Mucosa of descending colon (tissue), 3 donors: ENCODE measurements around the gene LHPP. TPM values are rescaled to one million over a fixed set of nuclear protein-coding genes. Genes with fewer than 3 reads are reported as not detected.

Experiments used
- ATAC-seq: fragments of 200-7000 bp; cut with Tn5 transposase; one replicate; pipeline ENCODE4 v1.9.1; 2020; ENCODE audit warnings: mild to moderate bottlenecking, moderate library complexity
- DNase-seq, 3 donors: peaks; one replicate each; pipeline ENCODE4 v3.0.0-alpha.2; 2020
- H3K36me3 ChIP-seq: fragments of 200-600 bp; one replicate; pipeline ENCODE4 v1.8.0; 2021; ENCODE audit warnings: low read depth, mild to moderate bottlenecking
- H3K4me1 ChIP-seq: fragments of 200-600 bp; one replicate; pipeline ENCODE4 v1.8.0; 2021; ENCODE audit warnings: low read depth, mild to moderate bottlenecking
- H3K4me3 ChIP-seq: fragments of 200-600 bp; one replicate; pipeline ENCODE4 v1.8.0; 2021; ENCODE audit warnings: mild to moderate bottlenecking
- H3K9me3 ChIP-seq: fragments of 200-600 bp; one replicate; pipeline ENCODE4 v1.8.0; 2021; ENCODE audit warnings: mild to moderate bottlenecking
- intact Hi-C, 2 donors: fragments of 100-400 bp; cut with DNase I in 1 of 2; cut with micrococcal nuclease in 1 of 2; formaldehyde crosslinking; loops; one replicate each; pipeline versions ENCODE4 v1.11.0 to v1.11.1; 2022; cut with DNase I, micrococcal nuclease
- total RNA-seq, 3 donors: library from RNA; stranded (reverse); fragmentation: NEBNext Ultra II Directional in 2 of 3; extraction: Animal tissue kit (Norgen Biotek cat#: 25700) in 2 of 3; gene quantifications; one replicate each; pipeline versions ENCODE4 v1.2.1 to v1.2.4, GENCODE V29; 2021 to 2023
- TF ChIP-seq, protein P1 (sequence below): fragments of 200-600 bp; IDR thresholded peaks from one replicate; pipeline ENCODE4 v1.8.0; 2022; ENCODE audit warnings: antibody characterized with exemption, mild to moderate bottlenecking
- donor health status: DM: no; HTN: no; CAD: no; lungs with moderate emphysema.
- donor health status: DM: no; HTN: no; CAD: no.
- donor health status: DM: no; HTN: yes; CAD: no.

The LHPP gene
- total RNA-seq, 3 donors from 2014 or later = 19.7 to 46.7 (median 26.5) TPM

DNA sequence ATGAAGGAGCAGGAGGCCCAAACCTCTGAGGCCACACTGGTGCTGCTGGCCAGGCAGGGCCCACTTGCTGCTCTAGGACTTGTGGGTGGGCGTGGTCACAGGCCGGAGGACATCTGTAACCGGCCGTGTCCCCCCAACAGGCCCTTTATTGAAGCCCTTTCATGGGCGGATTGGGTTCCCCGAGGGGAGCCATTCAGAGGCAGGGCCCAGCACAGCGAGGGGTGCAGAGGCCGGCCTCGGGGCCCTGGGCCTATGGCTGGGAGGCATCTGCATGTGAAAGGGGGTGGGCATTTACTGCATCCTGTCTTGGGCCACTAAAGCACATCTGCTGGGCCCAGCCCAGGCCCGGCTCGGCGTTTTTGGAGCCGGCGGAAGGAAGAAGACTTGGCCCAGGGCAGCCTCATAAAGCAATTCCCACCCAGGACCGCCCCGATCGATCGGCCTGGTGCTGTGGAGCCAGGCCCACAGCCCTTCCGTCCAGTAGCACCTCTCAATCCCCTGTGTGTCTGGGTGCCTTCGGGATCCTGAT, 8.4 kb downstream of the LHPP start:
- ATAC-seq = no peak
- no peak overlapping the region for H3K4me3 ChIP-seq

DNA sequence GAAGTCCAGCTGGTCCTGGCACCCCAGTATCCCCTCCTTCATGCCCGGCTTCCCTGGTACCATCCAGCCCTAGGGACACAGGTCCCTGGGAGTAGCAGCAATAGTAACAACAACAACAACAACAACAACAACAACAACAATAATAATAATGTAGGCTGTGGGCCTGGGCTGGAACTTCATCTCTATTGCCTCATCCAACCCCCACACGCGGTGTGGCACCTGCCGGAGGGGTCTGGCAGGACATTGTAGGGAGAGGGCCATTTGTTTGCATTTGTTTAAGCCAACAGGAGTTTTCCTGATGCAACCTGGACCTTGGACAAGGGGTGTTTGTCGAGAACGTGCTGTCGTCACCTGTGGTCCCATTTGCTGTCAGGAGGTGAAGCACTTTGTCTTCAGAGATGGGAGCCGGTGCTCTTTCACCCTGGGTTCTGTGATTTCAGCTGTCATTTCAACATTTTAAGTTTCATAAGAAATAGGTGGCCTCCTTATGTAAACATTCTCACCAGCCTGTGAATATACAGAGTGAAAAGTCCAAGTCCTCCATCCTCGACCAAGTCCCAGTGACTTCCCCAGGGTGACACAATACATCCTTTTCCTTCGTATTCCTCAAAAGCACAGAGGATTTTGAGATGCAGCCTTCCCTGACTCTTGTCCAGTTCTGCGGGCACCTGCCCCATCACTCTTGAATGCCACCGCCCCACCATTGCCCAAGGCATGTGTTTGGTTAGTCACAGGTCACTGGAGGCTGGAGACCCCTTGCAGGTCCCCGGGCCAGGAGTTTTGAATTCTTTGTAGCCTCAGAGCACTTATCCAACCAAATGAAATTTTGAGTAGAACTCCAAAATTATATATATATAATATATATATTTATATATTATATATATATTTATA, 9.2 kb downstream of the LHPP start:
- intact Hi-C loops = no loop called here
- no peak overlapping the region for H3K4me3 ChIP-seq
- H3K4me1 ChIP-seq = no peaks in the 10 kb centered on the region
- ATAC-seq = peak; percentile 72
- DNase-seq = no peak
- TF ChIP-seq, protein P1, sequence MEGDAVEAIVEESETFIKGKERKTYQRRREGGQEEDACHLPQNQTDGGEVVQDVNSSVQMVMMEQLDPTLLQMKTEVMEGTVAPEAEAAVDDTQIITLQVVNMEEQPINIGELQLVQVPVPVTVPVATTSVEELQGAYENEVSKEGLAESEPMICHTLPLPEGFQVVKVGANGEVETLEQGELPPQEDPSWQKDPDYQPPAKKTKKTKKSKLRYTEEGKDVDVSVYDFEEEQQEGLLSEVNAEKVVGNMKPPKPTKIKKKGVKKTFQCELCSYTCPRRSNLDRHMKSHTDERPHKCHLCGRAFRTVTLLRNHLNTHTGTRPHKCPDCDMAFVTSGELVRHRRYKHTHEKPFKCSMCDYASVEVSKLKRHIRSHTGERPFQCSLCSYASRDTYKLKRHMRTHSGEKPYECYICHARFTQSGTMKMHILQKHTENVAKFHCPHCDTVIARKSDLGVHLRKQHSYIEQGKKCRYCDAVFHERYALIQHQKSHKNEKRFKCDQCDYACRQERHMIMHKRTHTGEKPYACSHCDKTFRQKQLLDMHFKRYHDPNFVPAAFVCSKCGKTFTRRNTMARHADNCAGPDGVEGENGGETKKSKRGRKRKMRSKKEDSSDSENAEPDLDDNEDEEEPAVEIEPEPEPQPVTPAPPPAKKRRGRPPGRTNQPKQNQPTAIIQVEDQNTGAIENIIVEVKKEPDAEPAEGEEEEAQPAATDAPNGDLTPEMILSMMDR = no peak
- no peaks in the 10 kb centered on the region for H3K9me3 ChIP-seq
- no peaks in the 10 kb centered on the region for H3K36me3 ChIP-seq

More for the DNA sequence above, 8.4 kb downstream of the LHPP start:
- Histone ChIP-seq H3K9me3 (no peaks in the 10 kb centered on the region), H3K4me1 (peaks cover 6% of the 10 kb centered on the region), H3K36me3 (no peaks in the 10 kb centered on the region)
- intact Hi-C loops = no loop called here
- DNase-seq = no peak
- TF ChIP-seq, protein P1 = no peak

DNA sequence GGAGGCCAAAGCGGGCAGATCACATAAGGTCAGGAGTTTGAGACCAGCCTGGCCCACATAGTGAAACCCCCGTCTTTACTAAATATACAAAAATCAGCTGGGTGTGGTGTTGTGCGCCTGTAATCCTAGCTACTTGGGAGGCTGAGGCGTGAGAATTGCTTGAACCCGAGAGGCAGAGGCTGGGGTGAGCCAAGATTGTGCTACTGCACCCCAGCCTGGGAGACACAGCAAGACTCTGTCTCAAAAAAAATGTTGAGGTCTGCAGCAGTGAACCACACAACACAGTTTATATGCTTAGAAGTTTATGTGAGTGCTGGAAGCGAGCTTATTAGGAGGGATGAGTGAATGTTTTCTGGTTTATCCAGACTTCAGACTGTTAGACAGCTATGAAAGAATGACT, 10.4 kb downstream of the LHPP start:
- no peak overlapping the region for H3K4me3 ChIP-seq
- H3K9me3 ChIP-seq = no peaks in the 10 kb centered on the region
- intact Hi-C loops = no loop called here
- DNase-seq (no peak), ATAC-seq (no peak)
- H3K4me1 ChIP-seq = no peaks in the 10 kb centered on the region
- no peaks in the 10 kb centered on the region for H3K36me3 ChIP-seq
- TF ChIP-seq, protein P1 = no peak

DNA sequence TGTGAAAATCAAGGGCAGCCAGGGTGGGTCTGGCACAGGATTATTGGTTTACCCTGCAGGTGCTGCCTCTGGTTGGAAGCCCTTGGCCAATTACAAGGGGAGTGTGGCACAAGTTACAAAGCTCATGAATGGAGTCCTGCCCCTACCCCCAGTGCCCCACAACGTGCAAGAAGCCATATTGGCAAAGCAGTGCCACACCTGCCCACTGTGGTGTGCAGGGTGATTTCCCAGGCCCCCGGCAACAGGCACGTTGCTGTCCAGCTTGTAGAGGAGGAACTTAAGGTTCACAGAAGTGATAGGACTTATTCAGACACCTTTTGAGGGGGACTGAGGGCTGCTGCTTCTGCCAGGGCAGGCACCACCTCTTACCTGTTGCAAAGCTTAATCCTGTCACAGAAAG, 11.4 kb downstream of the LHPP start:
- no peak for DNase-seq
- intact Hi-C loops = no loop called here
- Histone ChIP-seq H3K4me3 (no peak overlapping the region), H3K4me1 (no peaks in the 10 kb centered on the region), H3K36me3 (no peaks in the 10 kb centered on the region), H3K9me3 (no peaks in the 10 kb centered on the region)
- TF ChIP-seq, protein P1 = no peak
- ATAC-seq = no peak

DNA sequence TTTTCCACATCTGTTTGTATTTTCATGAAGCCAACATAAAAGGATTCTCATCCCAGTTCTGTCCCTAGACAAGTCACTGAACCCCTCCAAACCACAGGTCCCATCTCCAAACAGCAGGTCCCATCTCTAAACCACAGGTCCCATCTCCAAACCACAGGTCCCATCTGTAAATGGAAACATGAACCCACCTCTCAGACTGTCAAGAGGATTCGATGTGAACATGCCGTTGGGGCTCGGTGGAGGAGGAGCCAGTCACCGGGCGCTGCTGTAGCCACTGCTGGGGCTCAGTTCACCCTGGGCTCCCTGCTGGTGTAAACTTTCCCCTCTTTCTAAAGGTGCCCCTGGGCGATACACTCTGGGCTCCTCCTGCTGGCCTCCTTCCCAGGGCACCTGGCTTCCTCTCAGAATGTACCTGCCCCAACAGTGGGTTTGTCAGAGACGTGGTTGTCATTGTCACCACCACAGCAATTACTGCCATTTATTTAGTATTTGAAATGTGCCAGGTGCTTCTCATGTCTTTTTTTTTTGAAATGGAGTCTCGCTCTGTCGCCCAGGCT, 13.0 kb downstream of the LHPP start:
- no peak overlapping the region for H3K4me3 ChIP-seq
- ATAC-seq (no peak), DNase-seq (no peak)
- no peaks in the 10 kb centered on the region for H3K36me3 ChIP-seq
- intact Hi-C loops = no loop called here
- no peaks in the 10 kb centered on the region for H3K9me3 ChIP-seq
- TF ChIP-seq, protein P1 = no peak
- no peaks in the 10 kb centered on the region for H3K4me1 ChIP-seq
